HG03103 (cell line): ENCODE results near the gene ZNF521.

ENCODE experiments used
- ATAC-seq: cut with Tn5 transposase; IDR thresholded peaks from one replicate; pipeline ENCODE4 v1.9.1; 2021; ENCODE audit warnings: low read depth; ENCODE audit not compliant: unreplicated experiment

Gene ZNF521

GRCh38 chr18:25231327-25231691 lies 120.7 kb downstream of the ZNF521 start:
- ATAC-seq = no peak

GRCh38 chr18:25230658-25231326 lies 121.2 kb downstream of the ZNF521 start:
- no peak for ATAC-seq

GRCh38 chr18:25229920-25230319 lies 122.0 kb downstream of the ZNF521 start:
- no peak for ATAC-seq

- ATAC-seq = no peak
Observed at GRCh38 chr18:25229081-25229480, 122.9 kb downstream of the ZNF521 start.

- no peak for ATAC-seq
Observed at GRCh38 chr18:25228410-25228809, 123.6 kb downstream of the ZNF521 start.

- no peak for ATAC-seq
Observed at GRCh38 chr18:25225151-25225550, 126.8 kb downstream of the ZNF521 start.

GRCh38 chr18:25223899-25224886 lies 127.8 kb downstream of the ZNF521 start:
- ATAC-seq = no peak

- ATAC-seq = no peak
Observed at GRCh38 chr18:25223211-25223610, 128.8 kb downstream of the ZNF521 start.

GRCh38 chr18:25222648-25223047 lies 129.3 kb downstream of the ZNF521 start:
- ATAC-seq = no peak

- no peak for ATAC-seq
Observed at GRCh38 chr18:25210622-25211021, 141.3 kb downstream of the ZNF521 start.

GRCh38 chr18:25192065-25192464 lies 159.9 kb downstream of the ZNF521 start:
- ATAC-seq = no peak

GRCh38 chr18:25190472-25190871 lies 161.5 kb downstream of the ZNF521 start:
- ATAC-seq = no peak

- ATAC-seq = no peak
Observed at GRCh38 chr18:25189391-25190185, 162.4 kb downstream of the ZNF521 start.

GRCh38 chr18:25187521-25188192 lies 164.3 kb downstream of the ZNF521 start:
- no peak for ATAC-seq

- no peak for ATAC-seq
Observed at GRCh38 chr18:25186871-25187270, 165.1 kb downstream of the ZNF521 start.

- no peak for ATAC-seq
Observed at GRCh38 chr18:25181993-25182392, 170.0 kb downstream of the ZNF521 start.

- ATAC-seq = no peak
Observed at GRCh38 chr18:25181581-25181980, 170.4 kb downstream of the ZNF521 start.

- no peak for ATAC-seq
Observed at GRCh38 chr18:25180973-25181548, 170.9 kb downstream of the ZNF521 start.

- no peak for ATAC-seq
Observed at GRCh38 chr18:25177631-25178030, 174.3 kb downstream of the ZNF521 start.

GRCh38 chr18:25176518-25177042 lies 175.4 kb downstream of the ZNF521 start:
- no peak for ATAC-seq
